H9 (cell line): ENCODE results near the gene MRPL27. TPM values are rescaled to one million over a fixed set of nuclear protein-coding genes. Genes with fewer than 3 reads are reported as not detected.

Experiments used
- DNase-seq: peaks from one replicate; pipeline ENCODE4 v3.0.0-alpha.2; 2017
- H2AFZ ChIP-seq: one replicate; pipeline ENCODE4 v1.6.1; 2013; ENCODE audit warnings: mild to moderate bottlenecking, low read length, control low read depth, moderate library complexity
- H2AK5ac ChIP-seq: 2 replicates; pipeline ENCODE4 v1.6.1; 2013; ENCODE audit warnings: low read length, control low read depth, mixed read lengths; ENCODE audit not compliant: insufficient read length
- H2BK120ac ChIP-seq: one replicate; pipeline ENCODE4 v1.6.1; 2013; ENCODE audit warnings: low read depth, mild to moderate bottlenecking, low read length, control low read depth, inconsistent platforms; ENCODE audit not compliant: poor library complexity, severe bottlenecking
- H2BK12ac ChIP-seq: 2 replicates; pipeline ENCODE4 v1.6.1; 2013; ENCODE audit warnings: low read length, control low read depth, mixed read lengths, low read depth; ENCODE audit not compliant: insufficient read length
- H2BK15ac ChIP-seq: 2 replicates; pipeline ENCODE4 v1.6.1; 2013; ENCODE audit warnings: low read depth, low read length, control low read depth
- H2BK20ac ChIP-seq: one replicate; pipeline ENCODE4 v1.6.1; 2013; ENCODE audit warnings: low read depth, mild to moderate bottlenecking, low read length, control low read depth, inconsistent platforms; ENCODE audit not compliant: poor library complexity, severe bottlenecking
- H2BK5ac ChIP-seq: 2 replicates; pipeline ENCODE4 v1.6.1; 2013; ENCODE audit warnings: low read length, control low read depth, mixed read lengths; ENCODE audit not compliant: insufficient read length
- H3K14ac ChIP-seq: 2 replicates; pipeline ENCODE4 v1.6.1; 2013; ENCODE audit warnings: low read length, control low read depth; ENCODE audit not compliant: insufficient read depth
- H3K18ac ChIP-seq: 2 replicates; pipeline ENCODE4 v1.6.1; 2013; ENCODE audit warnings: low read depth, mild to moderate bottlenecking, mixed read lengths, low read length, control low read depth; ENCODE audit not compliant: insufficient read length
- H3K23ac ChIP-seq: 2 replicates; pipeline ENCODE4 v1.6.1; 2013; ENCODE audit warnings: low read length, control low read depth, mixed read lengths, low read depth; ENCODE audit not compliant: insufficient read length
- H3K23me2 ChIP-seq: 2 replicates; pipeline ENCODE4 v1.6.1; 2013; ENCODE audit warnings: low read depth, mild to moderate bottlenecking, mixed read lengths, low read length, control low read depth; ENCODE audit not compliant: insufficient read length, poor library complexity, severe bottlenecking
- H3K27ac ChIP-seq: 2 replicates; pipeline ENCODE4 v1.5.1; 2013; ENCODE audit warnings: low read length, control low read depth, mixed read lengths, low read depth; ENCODE audit not compliant: insufficient read length
- H3K27me3 ChIP-seq: 2 replicates; pipeline ENCODE4 v1.6.1; 2013; ENCODE audit warnings: low read length, control low read depth, inconsistent platforms; ENCODE audit not compliant: insufficient read depth
- H3K4ac ChIP-seq: 2 replicates; pipeline ENCODE4 v1.6.1; 2013; ENCODE audit warnings: low read depth, mild to moderate bottlenecking, control low read depth, inconsistent platforms, low read length, moderate library complexity
- H3K4me1 ChIP-seq: 2 replicates; pipeline ENCODE4 v1.6.1; 2013; ENCODE audit warnings: low read length, control low read depth, inconsistent platforms; ENCODE audit not compliant: insufficient read depth
- H3K4me2 ChIP-seq: 2 replicates; pipeline ENCODE4 v1.6.1; 2013; ENCODE audit warnings: low read length, control low read depth, mixed read lengths; ENCODE audit not compliant: insufficient read length, insufficient read depth
- H3K56ac ChIP-seq: 2 replicates; pipeline ENCODE4 v1.6.1; 2013; ENCODE audit warnings: low read depth, mild to moderate bottlenecking, mixed read lengths, low read length, control low read depth; ENCODE audit not compliant: insufficient read length
- H3K79me1 ChIP-seq: 2 replicates; pipeline ENCODE4 v1.6.1; 2013; ENCODE audit warnings: low read depth, mild to moderate bottlenecking, moderate library complexity, low read length, control low read depth, inconsistent platforms; ENCODE audit not compliant: insufficient read depth, poor library complexity, severe bottlenecking
- H3K79me2 ChIP-seq: 2 replicates; pipeline ENCODE4 v1.6.1; 2013; ENCODE audit warnings: low read length, control low read depth, inconsistent platforms; ENCODE audit not compliant: insufficient read depth
- H3K9ac ChIP-seq: 2 replicates; pipeline ENCODE4 v1.6.1; 2013; ENCODE audit warnings: low read length, control low read depth, mixed read lengths; ENCODE audit not compliant: insufficient read length; ENCODE audit errors: extremely low read depth
- H3K9me3 ChIP-seq: one replicate; pipeline ENCODE4 v1.6.1; 2013; ENCODE audit warnings: low read depth, low read length, inconsistent platforms; ENCODE audit not compliant: control insufficient read depth
- H3T11ph ChIP-seq: one replicate; pipeline ENCODE4 v1.6.1; 2013; ENCODE audit warnings: mild to moderate bottlenecking, low read length, control low read depth, inconsistent platforms
- H4K20me1 ChIP-seq: one replicate; pipeline ENCODE4 v1.6.1; 2013; ENCODE audit not compliant: control insufficient read depth, insufficient read length, insufficient read depth
- H4K5ac ChIP-seq: 2 replicates; pipeline ENCODE4 v1.6.1; 2013; ENCODE audit warnings: low read depth, mild to moderate bottlenecking, mixed read lengths, low read length, control low read depth; ENCODE audit not compliant: insufficient read length
- H4K8ac ChIP-seq: replicated peaks from 2 replicates; pipeline ENCODE4 v1.6.1; 2013; ENCODE audit warnings: low read length, control low read depth, mixed read lengths, low read depth; ENCODE audit not compliant: insufficient read length
- H4K91ac ChIP-seq: 2 replicates; pipeline ENCODE4 v1.6.1; 2013; ENCODE audit warnings: low read depth, mild to moderate bottlenecking, moderate library complexity, mixed read lengths, low read length, control low read depth; ENCODE audit not compliant: insufficient read length
- H3K27ac Mint-ChIP-seq, 3 experiments: 2 replicates in 2 of 3; 3 replicates in 1 of 3; pipeline ENCODE4 v1.8.0; 2020 to 2021; ENCODE audit warnings: mixed read lengths in 3 of 3, mild to moderate bottlenecking in 1 of 3, moderate library complexity in 1 of 3
- H3K27me3 Mint-ChIP-seq: 2 replicates; pipeline ENCODE4 v1.8.0; 2021; ENCODE audit warnings: low read depth, mild to moderate bottlenecking, moderate library complexity, mixed read lengths
- H3K36me3 Mint-ChIP-seq, 3 experiments: 2 replicates in 2 of 3; 3 replicates in 1 of 3; pipeline ENCODE4 v1.8.0; 2020 to 2021; ENCODE audit warnings: low read depth in 3 of 3, mixed read lengths in 3 of 3; ENCODE audit not compliant: insufficient read depth in 1 of 3
- H3K4me1 Mint-ChIP-seq, 2 experiments: 2 replicates each; pipeline ENCODE4 v1.8.0; 2020; ENCODE audit warnings: mixed read lengths in 2 of 2
- H3K4me3 Mint-ChIP-seq, 2 experiments: 2 replicates in 1 of 2; 3 replicates in 1 of 2; pipeline ENCODE4 v1.8.0; 2020 to 2021; ENCODE audit warnings: mild to moderate bottlenecking in 2 of 2, mixed read lengths in 2 of 2, moderate library complexity in 1 of 2
- H3K9me3 Mint-ChIP-seq, 2 experiments: 2 replicates in 1 of 2; 3 replicates in 1 of 2; pipeline ENCODE4 v1.8.0; 2020; ENCODE audit warnings: mild to moderate bottlenecking in 2 of 2, mixed read lengths in 2 of 2, moderate library complexity in 1 of 2
- WGBS: extraction: QIAGEN DNeasy Blood & Tissue Kit; methylation state at CpG from one replicate; pipeline ENCODE4 v1.1.7; 2013; ENCODE audit warnings: missing lambda C conversion rate, low lambda C conversion rate, mixed read lengths; ENCODE audit not compliant: insufficient read length; ENCODE audit errors: extremely low coverage; 5-methylcytosine and 5-hydroxymethylcytosine counted together
- total RNA-seq: library from RNA; stranded (reverse); gene quantifications from 2 replicates; pipeline ENCODE4 v1.2.1, GENCODE V29; 2021
- TF ChIP-seq, protein P1 (sequence below): fragments of 200-600 bp; sonication (generic); conservative IDR thresholded peaks from 3 replicates; pipeline ENCODE4 v1.8.0; 2021; ENCODE audit warnings: antibody characterized with exemption, mild to moderate bottlenecking

The MRPL27 gene
- total RNA-seq, 1 experiment from 2014 or later: 85.9 TPM

DNA sequence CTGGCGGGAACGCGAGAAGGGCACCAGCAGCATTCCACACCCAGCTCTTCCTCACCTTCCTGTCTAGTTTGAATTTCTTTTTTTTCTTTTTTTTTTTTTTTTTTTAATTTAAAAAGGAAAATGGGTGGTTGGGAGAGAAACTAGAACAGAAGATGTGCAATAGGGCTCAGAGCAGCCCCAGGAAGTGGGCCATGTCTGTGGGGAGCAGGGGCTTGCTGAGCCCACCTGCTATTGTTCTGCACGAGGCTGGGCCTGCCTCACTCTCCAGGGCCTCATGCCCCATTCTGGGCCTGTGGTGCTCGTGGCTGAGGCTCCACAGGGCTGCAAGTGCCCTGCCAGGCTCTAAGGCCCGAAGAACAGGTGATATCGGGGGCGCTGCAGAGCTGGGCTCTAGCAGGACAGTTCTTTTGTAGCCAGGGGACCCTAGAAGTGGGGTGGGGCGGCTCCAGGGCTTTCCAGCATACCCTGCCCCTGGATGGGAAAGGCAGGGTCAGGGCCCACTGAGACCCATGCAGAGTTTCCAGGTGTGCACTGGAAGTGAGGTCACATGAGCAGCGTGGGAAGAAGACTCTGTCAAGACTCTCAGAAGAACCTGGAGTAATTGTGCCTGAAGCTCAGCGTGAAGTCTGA, 12.4 kb downstream of the MRPL27 start:
- H4K5ac ChIP-seq: no peak overlapping the region
- no peaks in the 10 kb centered on the region for H3K79me2 ChIP-seq
- H2AFZ ChIP-seq: no peak overlapping the region
- H4K91ac ChIP-seq: no peak overlapping the region
- H3K27ac ChIP-seq: no peak overlapping the region
- H3K9me3 Mint-ChIP-seq: no peaks in the 10 kb centered on the region
- H3K23ac ChIP-seq: no peak overlapping the region
- H3K9me3 ChIP-seq: no peaks in the 10 kb centered on the region
- no peak overlapping the region for H3T11ph ChIP-seq
- H3K56ac ChIP-seq: no peak overlapping the region
- H2BK12ac ChIP-seq: no peak overlapping the region
- H3K27me3 Mint-ChIP-seq: no peaks in the 10 kb centered on the region
- H3K9ac ChIP-seq: no peak overlapping the region
- H2BK20ac ChIP-seq: no peak overlapping the region
- H3K23me2 ChIP-seq: no peaks in the 10 kb centered on the region
- DNase-seq: no peak
- peaks cover 35 to 37% of the 10 kb centered on the region in 2 experiments for H3K4me1 Mint-ChIP-seq
- H2BK5ac ChIP-seq: no peak overlapping the region
- H3K14ac ChIP-seq: no peak overlapping the region
- H3K18ac ChIP-seq: no peak overlapping the region
- no peak overlapping the region for H3K4ac ChIP-seq
- H2BK120ac ChIP-seq: no peak overlapping the region
- H3K4me3 Mint-ChIP-seq: no peak overlapping the region
- no peak overlapping the region for H4K8ac ChIP-seq
- TF ChIP-seq, protein P1, sequence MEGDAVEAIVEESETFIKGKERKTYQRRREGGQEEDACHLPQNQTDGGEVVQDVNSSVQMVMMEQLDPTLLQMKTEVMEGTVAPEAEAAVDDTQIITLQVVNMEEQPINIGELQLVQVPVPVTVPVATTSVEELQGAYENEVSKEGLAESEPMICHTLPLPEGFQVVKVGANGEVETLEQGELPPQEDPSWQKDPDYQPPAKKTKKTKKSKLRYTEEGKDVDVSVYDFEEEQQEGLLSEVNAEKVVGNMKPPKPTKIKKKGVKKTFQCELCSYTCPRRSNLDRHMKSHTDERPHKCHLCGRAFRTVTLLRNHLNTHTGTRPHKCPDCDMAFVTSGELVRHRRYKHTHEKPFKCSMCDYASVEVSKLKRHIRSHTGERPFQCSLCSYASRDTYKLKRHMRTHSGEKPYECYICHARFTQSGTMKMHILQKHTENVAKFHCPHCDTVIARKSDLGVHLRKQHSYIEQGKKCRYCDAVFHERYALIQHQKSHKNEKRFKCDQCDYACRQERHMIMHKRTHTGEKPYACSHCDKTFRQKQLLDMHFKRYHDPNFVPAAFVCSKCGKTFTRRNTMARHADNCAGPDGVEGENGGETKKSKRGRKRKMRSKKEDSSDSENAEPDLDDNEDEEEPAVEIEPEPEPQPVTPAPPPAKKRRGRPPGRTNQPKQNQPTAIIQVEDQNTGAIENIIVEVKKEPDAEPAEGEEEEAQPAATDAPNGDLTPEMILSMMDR: no peak
- no peaks in the 10 kb centered on the region for H3K27me3 ChIP-seq
- no peak overlapping the region for H2AK5ac ChIP-seq
- H4K20me1 ChIP-seq: no peaks in the 10 kb centered on the region
- H3K4me1 ChIP-seq: peaks cover 2% of the 10 kb centered on the region; the same call in 1 of the 2 replicates
- H3K27ac Mint-ChIP-seq: no peak overlapping the region; a peak in 1 of 7 replicates
- no peak overlapping the region for H3K4me2 ChIP-seq
- no peaks in the 10 kb centered on the region for H3K79me1 ChIP-seq
- no peak overlapping the region; the same call in 1 of the 2 replicates for H2BK15ac ChIP-seq
- WGBS: no CpG with 5 or more reads among the region's 11 CpGs
- peaks cover 11 to 40% (median 32%) of the 10 kb centered on the region in 3 experiments; a peak in 6 of 7 replicates for H3K36me3 Mint-ChIP-seq
